CD4-positive, alpha-beta T cell treated with Interleukin-17A for 1 hour (primary cell): ENCODE measurements around the gene MAD2L1BP.

Experiments used
- DNase-seq: peaks from one replicate; pipeline ENCODE4 v3.0.0-alpha.2; 2020

Gene MAD2L1BP

GRCh38 chr6:43683708-43684455 is 48.2 kb downstream of the MAD2L1BP start:
- no peak for DNase-seq

GRCh38 chr6:43687079-43687436 is 51.4 kb downstream of the MAD2L1BP start:
- no peak for DNase-seq

DNA sequence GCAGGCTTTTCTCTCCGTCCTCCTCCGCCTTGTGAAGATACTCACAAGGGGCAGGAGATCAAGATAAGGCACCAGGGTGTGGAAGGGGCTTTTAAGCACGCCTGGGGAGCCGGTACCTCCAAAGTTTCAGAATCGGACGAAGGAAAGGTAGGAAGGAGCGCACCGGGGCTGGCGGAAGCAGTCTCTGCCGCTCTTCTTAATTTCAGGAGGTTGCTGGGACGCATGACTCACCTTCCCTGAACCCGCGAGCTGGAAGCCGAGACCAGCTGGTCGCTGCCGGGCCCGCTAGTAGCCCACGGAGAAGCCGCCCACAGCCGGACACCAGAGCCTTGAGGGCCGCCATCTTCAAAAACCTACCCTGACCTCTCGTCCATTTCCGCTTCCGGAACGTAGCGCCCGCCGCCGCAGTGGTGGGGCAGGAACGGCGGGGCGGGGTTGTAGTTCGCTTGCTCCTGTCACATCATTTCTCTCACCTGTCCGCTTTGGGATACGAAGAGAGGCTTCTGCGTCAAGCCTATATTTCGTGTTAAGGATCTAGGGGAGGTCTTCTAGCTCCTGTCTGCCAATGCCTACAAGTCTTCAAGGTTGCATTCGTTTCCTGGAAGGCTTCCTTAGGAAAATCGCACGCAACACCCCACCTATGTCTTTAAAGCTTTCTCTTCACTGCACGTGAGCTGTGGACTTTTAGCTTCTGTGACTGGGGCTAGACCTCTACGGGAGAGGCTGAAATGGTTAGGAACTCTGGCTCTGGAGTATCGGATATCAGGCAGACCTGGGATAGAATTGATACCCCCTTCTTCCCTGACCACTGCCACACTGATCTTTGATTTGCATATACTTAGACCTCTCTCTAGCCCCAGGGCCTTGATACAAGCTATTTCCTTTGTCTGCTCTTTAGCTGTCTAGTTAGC is 52.1 kb downstream of the MAD2L1BP start, which contains the start of gene MRPS18A:
Gene MRPS18A, minus strand, starts transcription at position 355 of the 911 bp plus-strand sequence. Its CDS starts 12 bp downstream, at position 343.
- peak; percentile 81 for DNase-seq

GRCh38 chr6:43689421-43689820 is 53.8 kb downstream of the MAD2L1BP start:
- DNase-seq: no peak
